GM18505 (cell line): Measurements from ENCODE around the gene PLCL1.

Experiments used
- ATAC-seq: cut with Tn5 transposase; IDR thresholded peaks from one replicate; pipeline ENCODE4 v1.9.1; 2021; ENCODE audit not compliant: unreplicated experiment
- POLR2A ChIP-seq: IDR thresholded peaks from 4 replicates; pipeline ENCODE4 v1.6.1; 2011; ENCODE audit warnings: borderline replicate concordance; ENCODE audit not compliant: insufficient read depth, insufficient read length; ENCODE audit errors: extremely low read depth

Gene PLCL1

GRCh38 chr2:198056836-198057235 is 252.4 kb downstream of the PLCL1 start:
- no peak for ATAC-seq
- TF ChIP-seq POLR2A: no peak

GRCh38 chr2:198059800-198060199 is 255.4 kb downstream of the PLCL1 start:
- no peak for ATAC-seq
- TF ChIP-seq POLR2A: no peak

DNA sequence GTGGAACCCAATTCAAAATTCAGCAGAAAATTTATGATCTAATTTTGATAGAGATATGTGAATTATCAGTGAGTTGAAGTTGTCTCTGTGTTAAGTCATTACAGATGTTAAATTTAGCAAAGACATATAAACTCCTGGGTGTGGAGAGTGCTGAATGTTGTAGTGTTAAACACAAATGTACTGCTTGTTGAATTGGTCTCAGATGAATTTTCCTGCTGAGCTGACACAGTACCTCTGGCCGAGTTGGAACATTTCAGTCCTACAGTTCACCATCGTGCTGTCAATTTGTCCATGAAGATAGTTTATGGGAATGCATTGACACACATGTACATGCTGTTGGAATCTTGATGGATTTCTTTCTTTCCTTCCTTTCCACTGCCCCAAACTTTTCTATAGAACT is 255.9 kb downstream of the PLCL1 start:
- TF ChIP-seq POLR2A: no peak
- ATAC-seq: no peak

- TF ChIP-seq POLR2A: no peak
- no peak for ATAC-seq
Measured at GRCh38 chr2:198062826-198063225, 258.4 kb downstream of the PLCL1 start.

GRCh38 chr2:198063242-198063641 is 258.8 kb downstream of the PLCL1 start:
- ATAC-seq: no peak
- no peak for TF ChIP-seq POLR2A

DNA sequence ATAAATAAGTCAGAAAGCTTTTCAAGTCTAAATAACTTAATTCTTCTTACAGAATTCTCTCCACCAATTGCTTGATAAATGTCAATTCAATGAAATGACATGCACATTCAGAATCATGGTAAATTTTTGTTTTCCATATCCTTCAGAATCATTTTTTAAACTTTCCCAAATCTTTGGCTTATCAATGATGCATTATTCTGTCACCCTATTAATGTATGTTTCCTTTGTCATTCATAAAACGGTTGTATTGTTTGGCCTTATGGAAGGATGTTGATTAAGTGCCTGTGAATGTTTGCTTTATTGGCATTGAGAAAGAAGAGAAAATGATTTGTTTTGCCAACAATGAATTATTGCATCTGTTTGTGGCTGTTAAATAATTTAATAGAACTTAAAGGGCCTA is 260.9 kb downstream of the PLCL1 start:
- TF ChIP-seq POLR2A: no peak
- ATAC-seq: no peak

GRCh38 chr2:198066597-198066996 is 262.2 kb downstream of the PLCL1 start:
- ATAC-seq: no peak
- no peak for TF ChIP-seq POLR2A

GRCh38 chr2:198072655-198073054 is 268.3 kb downstream of the PLCL1 start:
- ATAC-seq: no peak
- TF ChIP-seq POLR2A: no peak

- ATAC-seq: no peak
- TF ChIP-seq POLR2A: no peak
Measured at GRCh38 chr2:198073253-198073652, 268.9 kb downstream of the PLCL1 start.

GRCh38 chr2:198077477-198077876 is 273.1 kb downstream of the PLCL1 start:
- no peak for ATAC-seq
- TF ChIP-seq POLR2A: no peak

DNA sequence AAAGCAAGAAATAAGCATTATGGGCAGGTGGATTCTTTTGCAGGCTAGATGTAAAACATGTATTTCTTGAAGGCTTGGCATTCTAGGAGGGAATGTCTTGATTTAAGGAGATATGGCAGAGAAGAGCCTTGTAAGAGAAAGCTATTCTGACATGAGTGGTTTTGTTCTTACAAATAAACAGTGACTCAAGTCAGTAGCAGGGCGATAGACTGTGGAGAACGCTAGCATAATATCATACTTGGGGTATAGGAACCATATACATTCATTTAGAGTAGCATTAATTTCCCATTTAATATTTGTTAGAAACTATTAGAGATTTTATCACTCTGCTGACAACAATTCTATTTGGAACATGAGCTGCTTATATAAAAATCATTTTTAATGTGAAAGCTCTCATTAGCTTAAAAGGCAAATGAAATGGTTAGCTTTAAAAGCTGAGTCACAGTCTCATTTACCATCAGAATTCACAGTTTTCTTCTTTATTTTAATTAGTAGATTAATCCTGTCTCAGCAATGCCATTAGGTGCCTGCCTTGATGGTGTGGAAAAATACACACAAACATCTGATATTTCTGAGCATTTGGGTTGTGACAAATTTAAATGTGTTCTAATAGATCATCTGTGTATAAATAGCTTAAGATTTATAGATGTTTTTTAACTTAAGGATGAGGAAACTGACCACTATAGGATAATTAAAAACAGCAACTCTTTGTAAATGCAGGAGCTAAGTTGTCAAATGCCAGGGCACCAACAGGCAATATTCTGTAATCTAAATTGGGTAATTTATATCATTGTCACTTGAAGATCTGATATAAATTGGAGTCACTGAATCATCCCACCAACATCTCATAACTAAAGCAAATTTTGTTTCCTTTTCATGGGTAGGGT is 276.7 kb downstream of the PLCL1 start:
- no peak for TF ChIP-seq POLR2A
- ATAC-seq: no peak

DNA sequence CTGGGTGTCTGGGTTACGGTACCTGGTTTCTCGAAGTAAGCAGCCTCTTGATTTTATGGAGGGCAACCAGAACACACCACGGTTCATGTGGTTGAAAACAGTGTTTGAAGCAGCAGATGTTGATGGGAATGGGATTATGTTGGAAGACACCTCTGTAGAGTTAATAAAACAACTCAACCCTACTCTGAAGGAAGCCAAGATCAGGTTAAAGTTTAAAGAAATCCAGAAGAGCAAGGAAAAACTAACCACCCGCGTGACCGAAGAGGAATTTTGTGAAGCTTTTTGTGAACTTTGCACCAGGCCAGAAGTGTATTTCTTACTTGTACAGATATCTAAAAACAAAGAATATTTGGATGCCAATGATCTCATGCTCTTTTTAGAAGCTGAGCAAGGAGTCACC is 279.8 kb downstream of the PLCL1 start:
- ATAC-seq: no peak
- TF ChIP-seq POLR2A: no peak

DNA sequence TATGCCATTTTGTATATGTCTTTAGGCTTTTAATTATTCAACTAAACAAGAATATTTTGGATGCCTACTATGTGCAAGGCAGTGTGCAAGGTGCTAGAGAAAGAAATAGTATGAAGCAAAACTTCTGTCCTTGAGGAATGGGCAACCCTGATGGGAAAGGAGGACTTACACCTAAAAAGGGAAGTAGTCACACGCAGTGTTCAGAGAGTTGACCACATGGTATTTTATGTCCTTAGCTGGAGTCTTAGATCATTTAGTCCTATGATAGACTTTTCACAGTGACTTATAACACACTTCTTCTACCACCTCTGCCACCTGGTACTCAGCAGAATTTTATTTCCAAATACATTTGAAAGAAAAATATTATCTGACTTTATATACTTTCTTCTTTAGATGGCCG is 291.6 kb downstream of the PLCL1 start:
- no peak for ATAC-seq
- TF ChIP-seq POLR2A: no peak

- TF ChIP-seq POLR2A: no peak
Measured at GRCh38 chr2:198096965-198097364, 292.6 kb downstream of the PLCL1 start.

DNA sequence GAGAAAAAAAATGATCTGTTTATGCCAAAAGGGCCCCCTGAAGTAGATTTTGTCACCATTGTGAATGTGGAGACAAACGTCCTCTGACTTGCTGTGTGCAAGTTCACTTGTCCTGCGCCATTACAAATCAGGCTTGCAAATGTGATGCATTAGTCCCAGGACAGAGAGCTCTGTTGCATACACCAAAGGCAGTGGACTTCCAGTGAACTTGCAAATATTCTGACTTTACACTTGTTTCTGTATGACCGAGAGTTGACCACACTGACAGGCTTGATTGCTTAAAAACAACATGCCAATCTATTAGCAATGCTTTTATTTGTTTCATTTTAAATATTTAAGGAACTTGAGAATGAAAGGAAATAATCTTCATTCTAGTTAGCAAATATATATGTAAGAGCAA is 293.2 kb downstream of the PLCL1 start:
- no peak for ATAC-seq
- no peak for TF ChIP-seq POLR2A

More at GRCh38 chr2:198096965-198097364, 292.6 kb downstream of the PLCL1 start:
- no peak for ATAC-seq

GRCh38 chr2:198098386-198098785 is 294.0 kb downstream of the PLCL1 start:
- no peak for TF ChIP-seq POLR2A
- no peak for ATAC-seq

GRCh38 chr2:198098918-198099317 is 294.5 kb downstream of the PLCL1 start:
- no peak for TF ChIP-seq POLR2A
- ATAC-seq: no peak
